HEK293 (cell line): ENCODE measurements around the gene SETD3.

Source experiments
- AEBP2 ChIP-seq: fragments of 450-650 bp; formaldehyde crosslinking; IDR thresholded peaks from 2 replicates; pipeline ENCODE4 v1.5.1; 2016; ENCODE audit warnings: missing biosample characterization, missing genetic modification characterization, borderline replicate concordance
- HOXD13 ChIP-seq: sonication (generic); formaldehyde crosslinking; IDR thresholded peaks from 2 replicates; pipeline ENCODE4 v1.8.0; 2022; ENCODE audit warnings: missing genetic modification reagents, borderline replicate concordance
- MEIS1 ChIP-seq: sonication (generic); formaldehyde crosslinking; IDR thresholded peaks from 2 replicates; pipeline ENCODE4 v1.8.1; 2022; ENCODE audit warnings: missing genetic modification reagents, mild to moderate bottlenecking, borderline replicate concordance
- TCF7L2 ChIP-seq: IDR thresholded peaks from 2 replicates; pipeline ENCODE4 v1.6.1; 2011; ENCODE audit warnings: low read depth, mild to moderate bottlenecking, inconsistent platforms, low read length, moderate library complexity, borderline replicate concordance
- ZBTB44 ChIP-seq: fragments of 450-650 bp; IDR thresholded peaks from 2 replicates; pipeline ENCODE4 v1.5.1; 2018; ENCODE audit warnings: missing biosample characterization, mild to moderate bottlenecking, missing genetic modification characterization
- ZBTB48 ChIP-seq: fragments of 450-650 bp; formaldehyde crosslinking; IDR thresholded peaks from 2 replicates; pipeline ENCODE4 v1.5.1; 2016; ENCODE audit warnings: missing biosample characterization, missing genetic modification characterization
- ZFP3 ChIP-seq: fragments of 450-650 bp; formaldehyde crosslinking; IDR thresholded peaks from 2 replicates; pipeline ENCODE4 v1.5.1; 2016; ENCODE audit warnings: low read depth, missing biosample characterization, missing genetic modification characterization
- ZNF148 ChIP-seq: fragments of 450-650 bp; formaldehyde crosslinking; IDR thresholded peaks from 2 replicates; pipeline ENCODE4 v1.5.0; 2017; ENCODE audit warnings: missing biosample characterization, missing genetic modification characterization, borderline replicate concordance
- ZNF157 ChIP-seq: fragments of 450-650 bp; formaldehyde crosslinking; IDR thresholded peaks from 2 replicates; pipeline ENCODE4 v1.5.1; 2016; ENCODE audit warnings: missing biosample characterization, missing genetic modification characterization
- ZNF169 ChIP-seq: fragments of 450-650 bp; formaldehyde crosslinking; IDR thresholded peaks from 2 replicates; pipeline ENCODE4 v1.5.1; 2016; ENCODE audit warnings: missing biosample characterization, missing genetic modification characterization
- ZNF24 ChIP-seq: fragments of 450-650 bp; formaldehyde crosslinking; IDR thresholded peaks from 2 replicates; pipeline ENCODE4 v1.5.1; 2016; ENCODE audit warnings: missing biosample characterization, missing genetic modification characterization
- ZNF350 ChIP-seq: fragments of 450-650 bp; formaldehyde crosslinking; IDR thresholded peaks from 2 replicates; pipeline ENCODE4 v1.5.0; 2017; ENCODE audit warnings: missing biosample characterization, mild to moderate bottlenecking, missing genetic modification characterization
- ZNF514 ChIP-seq: fragments of 450-650 bp; formaldehyde crosslinking; IDR thresholded peaks from 2 replicates; pipeline ENCODE4 v1.5.1; 2016; ENCODE audit warnings: missing biosample characterization, missing genetic modification characterization
- ZNF571 ChIP-seq: fragments of 450-650 bp; formaldehyde crosslinking; IDR thresholded peaks from 2 replicates; pipeline ENCODE4 v1.5.0; 2017; ENCODE audit warnings: missing biosample characterization, missing genetic modification characterization
- ZNF585B ChIP-seq: fragments of 450-650 bp; formaldehyde crosslinking; IDR thresholded peaks from 2 replicates; pipeline ENCODE4 v1.5.1; 2016; ENCODE audit warnings: missing biosample characterization, missing genetic modification characterization
- ZNF610 ChIP-seq: fragments of 450-650 bp; formaldehyde crosslinking; IDR thresholded peaks from 2 replicates; pipeline ENCODE4 v1.5.1; 2016; ENCODE audit warnings: missing biosample characterization, missing genetic modification characterization, borderline replicate concordance
- ZNF621 ChIP-seq: fragments of 450-650 bp; formaldehyde crosslinking; IDR thresholded peaks from 2 replicates; pipeline ENCODE4 v1.5.1; 2017; ENCODE audit warnings: missing biosample characterization, missing genetic modification characterization
- ZNF654 ChIP-seq: fragments of 450-650 bp; formaldehyde crosslinking; IDR thresholded peaks from 2 replicates; pipeline ENCODE4 v1.5.1; 2016; ENCODE audit warnings: low read depth, missing biosample characterization, missing genetic modification characterization
- ZNF785 ChIP-seq: fragments of 450-650 bp; formaldehyde crosslinking; IDR thresholded peaks from 2 replicates; pipeline ENCODE4 v1.5.1; 2016; ENCODE audit warnings: missing biosample characterization, missing genetic modification characterization
- TF ChIP-seq, protein P1 (sequence below): fragments of 450-650 bp; formaldehyde crosslinking; optimal IDR thresholded peaks from 2 replicates; pipeline ENCODE3; 2016; ENCODE audit warnings: missing biosample characterization, mild to moderate bottlenecking, missing genetic modification characterization
- TF ChIP-seq, protein P2 (sequence below): fragments of 450-650 bp; formaldehyde crosslinking; IDR thresholded peaks from 2 replicates; pipeline ENCODE4 v1.5.1; 2016; ENCODE audit warnings: missing biosample characterization, missing genetic modification characterization
- TF ChIP-seq, protein P3 (sequence below): fragments of 450-650 bp; formaldehyde crosslinking; IDR thresholded peaks from 2 replicates; pipeline ENCODE4; 2016; ENCODE audit warnings: missing biosample characterization, missing genetic modification characterization
- TF ChIP-seq, protein P4 (sequence below): fragments of 450-650 bp; formaldehyde crosslinking; IDR thresholded peaks from 2 replicates; pipeline ENCODE4 v1.5.1; 2016; ENCODE audit warnings: missing biosample characterization, missing genetic modification characterization, borderline replicate concordance

Gene SETD3

GRCh38 chr14:99480917-99481744 lies 472 bp upstream of the SETD3 start, which contains the start of gene CCNK (continued):
- TF ChIP-seq ZNF585B (tag by site-specific recombination) (no peak), ZNF157 (tag by site-specific recombination) (no peak), ZFP3 (tag by site-specific recombination) (no peak), MEIS1 (no peak), ZNF350 (tag by site-specific recombination) (no peak), ZBTB48 (0 out of 2 replicates have a peak, but pooled peaks have one; percentile 50), ZNF610 (tag by site-specific recombination) (no peak), ZNF514 (no peak), HOXD13 (CRISPR knock-in tag) (no peak), ZNF169 (tag by site-specific recombination) (no peak), ZBTB44 (tag by site-specific recombination) (no peak), TCF7L2 (no peak), ZNF621 (tag by site-specific recombination) (no peak), AEBP2 (no peak), ZNF785 (tag by site-specific recombination) (no peak), ZNF24 (peak; percentile 74; the same call in 1 of the 2 replicates), ZNF148 (tag by site-specific recombination) (no peak), ZNF571 (tag by site-specific recombination) (no peak), ZNF654 (tag by site-specific recombination) (no peak)
- TF ChIP-seq, protein P1, sequence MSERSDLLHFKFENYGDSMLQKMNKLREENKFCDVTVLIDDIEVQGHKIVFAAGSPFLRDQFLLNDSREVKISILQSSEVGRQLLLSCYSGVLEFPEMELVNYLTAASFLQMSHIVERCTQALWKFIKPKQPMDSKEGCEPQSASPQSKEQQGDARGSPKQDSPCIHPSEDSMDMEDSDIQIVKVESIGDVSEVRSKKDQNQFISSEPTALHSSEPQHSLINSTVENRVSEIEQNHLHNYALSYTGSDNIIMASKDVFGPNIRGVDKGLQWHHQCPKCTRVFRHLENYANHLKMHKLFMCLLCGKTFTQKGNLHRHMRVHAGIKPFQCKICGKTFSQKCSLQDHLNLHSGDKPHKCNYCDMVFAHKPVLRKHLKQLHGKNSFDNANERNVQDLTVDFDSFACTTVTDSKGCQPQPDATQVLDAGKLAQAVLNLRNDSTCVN (tag by site-specific recombination), result peak; percentile 63
- TF ChIP-seq, protein P2, sequence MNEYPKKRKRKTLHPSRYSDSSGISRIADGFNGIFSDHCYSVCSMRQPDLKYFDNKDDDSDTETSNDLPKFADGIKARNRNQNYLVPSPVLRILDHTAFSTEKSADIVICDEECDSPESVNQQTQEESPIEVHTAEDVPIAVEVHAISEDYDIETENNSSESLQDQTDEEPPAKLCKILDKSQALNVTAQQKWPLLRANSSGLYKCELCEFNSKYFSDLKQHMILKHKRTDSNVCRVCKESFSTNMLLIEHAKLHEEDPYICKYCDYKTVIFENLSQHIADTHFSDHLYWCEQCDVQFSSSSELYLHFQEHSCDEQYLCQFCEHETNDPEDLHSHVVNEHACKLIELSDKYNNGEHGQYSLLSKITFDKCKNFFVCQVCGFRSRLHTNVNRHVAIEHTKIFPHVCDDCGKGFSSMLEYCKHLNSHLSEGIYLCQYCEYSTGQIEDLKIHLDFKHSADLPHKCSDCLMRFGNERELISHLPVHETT, result peak; percentile 79
- TF ChIP-seq, protein P3, sequence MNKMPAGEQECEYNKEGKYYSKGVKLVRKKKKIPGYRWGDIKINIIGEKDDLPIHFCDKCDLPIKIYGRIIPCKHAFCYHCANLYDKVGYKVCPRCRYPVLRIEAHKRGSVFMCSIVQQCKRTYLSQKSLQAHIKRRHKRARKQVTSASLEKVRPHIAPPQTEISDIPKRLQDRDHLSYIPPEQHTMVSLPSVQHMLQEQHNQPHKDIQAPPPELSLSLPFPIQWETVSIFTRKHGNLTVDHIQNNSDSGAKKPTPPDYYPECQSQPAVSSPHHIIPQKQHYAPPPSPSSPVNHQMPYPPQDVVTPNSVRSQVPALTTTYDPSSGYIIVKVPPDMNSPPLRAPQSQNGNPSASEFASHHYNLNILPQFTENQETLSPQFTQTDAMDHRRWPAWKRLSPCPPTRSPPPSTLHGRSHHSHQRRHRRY, result no peak
- TF ChIP-seq, protein P4, sequence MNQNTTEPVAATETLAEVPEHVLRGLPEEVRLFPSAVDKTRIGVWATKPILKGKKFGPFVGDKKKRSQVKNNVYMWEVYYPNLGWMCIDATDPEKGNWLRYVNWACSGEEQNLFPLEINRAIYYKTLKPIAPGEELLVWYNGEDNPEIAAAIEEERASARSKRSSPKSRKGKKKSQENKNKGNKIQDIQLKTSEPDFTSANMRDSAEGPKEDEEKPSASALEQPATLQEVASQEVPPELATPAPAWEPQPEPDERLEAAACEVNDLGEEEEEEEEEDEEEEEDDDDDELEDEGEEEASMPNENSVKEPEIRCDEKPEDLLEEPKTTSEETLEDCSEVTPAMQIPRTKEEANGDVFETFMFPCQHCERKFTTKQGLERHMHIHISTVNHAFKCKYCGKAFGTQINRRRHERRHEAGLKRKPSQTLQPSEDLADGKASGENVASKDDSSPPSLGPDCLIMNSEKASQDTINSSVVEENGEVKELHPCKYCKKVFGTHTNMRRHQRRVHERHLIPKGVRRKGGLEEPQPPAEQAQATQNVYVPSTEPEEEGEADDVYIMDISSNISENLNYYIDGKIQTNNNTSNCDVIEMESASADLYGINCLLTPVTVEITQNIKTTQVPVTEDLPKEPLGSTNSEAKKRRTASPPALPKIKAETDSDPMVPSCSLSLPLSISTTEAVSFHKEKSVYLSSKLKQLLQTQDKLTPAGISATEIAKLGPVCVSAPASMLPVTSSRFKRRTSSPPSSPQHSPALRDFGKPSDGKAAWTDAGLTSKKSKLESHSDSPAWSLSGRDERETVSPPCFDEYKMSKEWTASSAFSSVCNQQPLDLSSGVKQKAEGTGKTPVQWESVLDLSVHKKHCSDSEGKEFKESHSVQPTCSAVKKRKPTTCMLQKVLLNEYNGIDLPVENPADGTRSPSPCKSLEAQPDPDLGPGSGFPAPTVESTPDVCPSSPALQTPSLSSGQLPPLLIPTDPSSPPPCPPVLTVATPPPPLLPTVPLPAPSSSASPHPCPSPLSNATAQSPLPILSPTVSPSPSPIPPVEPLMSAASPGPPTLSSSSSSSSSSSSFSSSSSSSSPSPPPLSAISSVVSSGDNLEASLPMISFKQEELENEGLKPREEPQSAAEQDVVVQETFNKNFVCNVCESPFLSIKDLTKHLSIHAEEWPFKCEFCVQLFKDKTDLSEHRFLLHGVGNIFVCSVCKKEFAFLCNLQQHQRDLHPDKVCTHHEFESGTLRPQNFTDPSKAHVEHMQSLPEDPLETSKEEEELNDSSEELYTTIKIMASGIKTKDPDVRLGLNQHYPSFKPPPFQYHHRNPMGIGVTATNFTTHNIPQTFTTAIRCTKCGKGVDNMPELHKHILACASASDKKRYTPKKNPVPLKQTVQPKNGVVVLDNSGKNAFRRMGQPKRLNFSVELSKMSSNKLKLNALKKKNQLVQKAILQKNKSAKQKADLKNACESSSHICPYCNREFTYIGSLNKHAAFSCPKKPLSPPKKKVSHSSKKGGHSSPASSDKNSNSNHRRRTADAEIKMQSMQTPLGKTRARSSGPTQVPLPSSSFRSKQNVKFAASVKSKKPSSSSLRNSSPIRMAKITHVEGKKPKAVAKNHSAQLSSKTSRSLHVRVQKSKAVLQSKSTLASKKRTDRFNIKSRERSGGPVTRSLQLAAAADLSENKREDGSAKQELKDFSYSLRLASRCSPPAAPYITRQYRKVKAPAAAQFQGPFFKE (tag by site-specific recombination), result no peak
